GM21576 (cell line): Measurements from ENCODE around the gene BCKDHB.
"Not testable (repeated sequence)": the region's sequence is repeated elsewhere in the genome, so short reads cannot be mapped to it uniquely, and the experiment has no call there.

ENCODE experiments used
- ATAC-seq: cut with Tn5 transposase; IDR thresholded peaks from one replicate; pipeline ENCODE4 v1.9.1; 2021; ENCODE audit warnings: mild to moderate bottlenecking, moderate library complexity; ENCODE audit not compliant: unreplicated experiment

The BCKDHB gene

GRCh38 chr6:80106418-80107235, at the start of gene BCKDHB:
Gene BCKDHB (plus strand): TSS chr6:80106671. CDS start chr6:80106694, 23 bp downstream.
- ATAC-seq = peak; percentile 99

GRCh38 chr6:80060774-80061173, 45.7 kb upstream of the BCKDHB start:
- no peak for ATAC-seq

- not testable (repeated sequence) for ATAC-seq
Observed at GRCh38 chr6:80068146-80068545, 38.3 kb upstream of the BCKDHB start.

DNA sequence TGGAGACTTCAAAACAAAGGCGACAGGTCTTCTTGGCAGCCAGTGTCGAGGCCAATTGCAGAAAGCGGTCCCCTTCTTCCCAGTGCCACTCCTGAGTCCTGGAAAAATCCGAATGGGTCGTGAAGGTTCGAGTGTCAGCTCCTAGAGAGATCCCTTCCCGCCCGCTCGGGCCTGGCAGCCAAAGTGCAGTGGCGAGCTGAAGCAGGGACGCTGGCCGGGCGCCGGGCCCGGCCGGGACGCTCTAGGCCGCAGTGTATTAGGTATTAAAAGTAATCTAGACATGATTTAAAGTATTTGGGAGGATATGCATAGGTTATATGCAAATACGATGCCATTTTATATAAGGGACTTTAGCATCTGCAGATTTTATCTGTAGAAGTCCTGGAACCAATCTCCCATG, 36.0 kb upstream of the BCKDHB start:
- not testable (repeated sequence) for ATAC-seq

- ATAC-seq = no peak
Observed at GRCh38 chr6:80077067-80077466, 29.4 kb upstream of the BCKDHB start.

- ATAC-seq = no peak
Observed at GRCh38 chr6:80088637-80089036, 17.8 kb upstream of the BCKDHB start.

DNA sequence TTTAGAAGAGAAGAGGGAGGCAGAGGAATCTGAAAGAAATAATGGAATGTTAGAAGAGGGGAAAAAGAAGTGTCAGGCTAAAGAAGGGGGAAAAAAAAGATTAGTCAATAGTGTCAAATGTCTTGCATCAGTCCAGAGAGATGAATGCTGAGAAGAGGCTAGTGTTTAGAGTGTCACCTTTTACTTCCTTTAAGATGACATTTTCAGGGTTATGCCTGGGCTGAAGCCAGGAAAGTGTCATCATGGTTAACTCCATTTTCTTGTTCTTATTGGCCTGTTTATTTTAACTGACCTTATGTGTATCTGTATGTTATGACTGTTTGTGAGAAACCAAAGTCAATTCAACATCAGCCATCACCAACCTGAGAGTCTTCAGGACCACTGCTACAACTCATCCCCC, 15.0 kb upstream of the BCKDHB start:
- no peak for ATAC-seq

DNA sequence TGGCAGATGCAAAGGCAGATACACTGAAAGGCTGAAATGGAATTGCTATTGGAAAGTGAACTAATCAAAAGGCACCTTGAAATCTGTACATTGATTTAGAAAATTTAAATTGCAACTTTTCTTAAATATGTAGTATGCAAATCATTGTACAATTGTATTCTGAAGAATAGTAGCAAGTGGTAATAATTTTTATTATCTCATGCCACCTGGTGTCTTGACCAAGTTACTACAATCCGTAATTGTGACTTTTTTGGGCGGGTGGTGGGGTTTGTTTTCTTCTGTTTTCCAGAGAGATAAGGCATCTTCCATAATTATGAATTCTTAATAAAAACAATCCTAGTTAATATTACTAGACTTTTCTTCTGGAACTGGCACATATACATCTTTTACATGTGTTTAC, 12.5 kb upstream of the BCKDHB start:
- ATAC-seq = peak; percentile 60

DNA sequence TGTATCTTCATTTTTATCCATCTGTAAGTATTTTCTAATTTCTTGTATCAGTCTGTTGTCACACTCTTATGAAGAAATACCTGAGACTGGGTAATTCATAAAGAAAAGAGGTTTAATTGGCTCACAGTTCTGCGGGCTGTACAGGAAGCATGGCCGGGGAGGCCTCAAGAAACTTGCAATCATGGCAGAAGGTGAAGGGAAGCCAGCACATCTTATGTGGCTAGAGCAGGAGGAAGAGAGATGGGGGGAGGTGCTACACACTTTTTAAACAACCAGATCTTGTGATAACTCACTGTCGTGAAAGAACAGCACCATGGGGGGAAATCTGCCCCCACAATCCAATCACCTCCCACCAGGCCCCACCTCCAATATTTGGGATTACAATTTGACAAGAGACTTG, 10.9 kb upstream of the BCKDHB start:
- ATAC-seq = no peak

- no peak for ATAC-seq
Observed at GRCh38 chr6:80098392-80098791, 8.1 kb upstream of the BCKDHB start.

GRCh38 chr6:80104520-80104919, 2.0 kb upstream of the BCKDHB start:
- ATAC-seq = no peak

GRCh38 chr6:80105972-80106417, 476 bp upstream of the BCKDHB start:
- peak; percentile 7 for ATAC-seq

GRCh38 chr6:80122576-80122975, 16.1 kb downstream of the BCKDHB start:
- ATAC-seq = not testable (repeated sequence)

DNA sequence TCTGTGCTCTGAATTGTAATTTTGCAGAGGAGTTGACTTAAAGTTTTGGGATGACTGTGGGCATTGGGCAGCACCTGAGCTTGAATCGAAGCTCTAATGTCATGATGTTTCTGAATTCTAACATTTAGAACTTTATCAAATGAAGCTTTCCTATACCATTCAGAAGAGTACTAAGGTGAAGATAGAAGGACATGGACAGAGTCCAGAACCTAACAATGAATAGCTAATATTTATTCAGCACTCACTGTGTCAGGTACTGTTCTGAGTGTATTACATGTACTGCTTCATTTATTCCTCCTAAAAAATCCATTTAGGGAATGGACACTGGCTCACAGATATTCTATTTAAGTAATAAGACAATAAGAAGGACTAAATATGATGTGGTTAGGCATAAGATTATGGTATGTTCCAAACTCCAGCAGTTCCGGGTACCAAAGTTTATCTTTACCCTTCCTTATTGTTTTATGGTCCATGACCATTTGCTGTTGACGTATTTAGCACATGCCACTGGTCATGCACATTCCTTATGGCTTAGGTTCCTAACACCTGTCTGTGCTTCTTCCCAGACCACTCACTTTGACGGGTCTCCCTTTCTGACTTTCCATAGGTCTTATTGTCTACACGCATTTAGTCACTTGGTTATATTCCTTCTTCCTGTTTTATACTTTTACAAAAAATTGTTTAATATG, 20.3 kb downstream of the BCKDHB start:
- ATAC-seq = no peak

DNA sequence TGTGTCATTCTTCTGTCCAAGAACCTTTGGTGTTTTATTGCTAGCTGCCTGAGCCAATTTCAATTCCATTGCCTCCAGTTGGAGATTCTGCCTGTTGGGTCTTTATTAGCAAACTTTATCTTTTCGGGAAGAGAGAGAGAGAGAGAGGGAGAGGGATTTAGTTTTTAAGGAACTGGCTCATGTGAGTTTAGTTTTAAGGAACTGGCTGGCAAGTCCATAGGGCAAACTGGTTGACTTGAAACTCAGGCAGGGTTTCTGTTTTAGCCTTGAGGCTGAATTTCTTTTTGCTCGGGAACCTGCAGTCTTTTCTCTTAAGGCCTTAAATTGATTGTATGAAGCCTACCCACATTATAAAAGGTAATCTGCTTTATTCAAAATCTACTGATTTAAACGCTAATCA, 23.0 kb downstream of the BCKDHB start:
- no peak for ATAC-seq

GRCh38 chr6:80133020-80133419, 26.5 kb downstream of the BCKDHB start:
- no peak for ATAC-seq

- ATAC-seq = no peak
Observed at GRCh38 chr6:80134065-80134464, 27.6 kb downstream of the BCKDHB start.

GRCh38 chr6:80142586-80142985, 36.1 kb downstream of the BCKDHB start:
- no peak for ATAC-seq

DNA sequence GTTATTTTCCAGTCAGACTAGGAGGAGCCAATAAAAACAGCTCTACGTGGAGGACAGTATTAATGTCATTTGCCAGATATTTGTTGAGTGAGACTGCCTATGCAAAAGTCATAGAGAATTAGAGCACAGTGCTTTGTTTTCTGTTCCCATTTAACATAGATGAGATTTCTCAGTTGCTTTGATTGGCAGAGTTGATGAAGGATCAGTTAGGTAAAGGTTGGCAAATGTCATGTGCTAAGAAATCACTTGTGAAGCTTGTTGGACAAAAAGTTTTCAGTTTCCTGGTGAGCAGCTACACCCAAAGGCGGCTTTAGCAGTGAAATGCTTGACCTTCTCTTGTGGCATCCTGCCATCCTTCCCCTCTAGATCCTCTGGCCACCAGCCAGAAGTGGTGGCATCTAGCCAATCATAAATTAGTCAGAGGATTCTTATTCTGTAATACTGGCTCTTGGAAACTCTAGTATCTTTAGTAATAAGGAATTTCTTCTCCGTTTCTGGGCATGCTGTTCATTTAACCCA, 37.0 kb downstream of the BCKDHB start:
- no peak for ATAC-seq

- ATAC-seq = no peak
Observed at GRCh38 chr6:80144753-80145315, 38.4 kb downstream of the BCKDHB start.

GRCh38 chr6:80145509-80145908, 39.0 kb downstream of the BCKDHB start:
- no peak for ATAC-seq

- no peak for ATAC-seq
Observed at GRCh38 chr6:80145921-80146320, 39.5 kb downstream of the BCKDHB start.
